ENCODE results near the gene ATXN7L2.
A peak's percentile ranks its signal among the peaks of the same experiment; 100 is the strongest.
"Not testable (repeated sequence)": the region's sequence is repeated elsewhere in the genome, so short reads cannot be mapped to it uniquely, and the experiment has no call there.

Gene ATXN7L2, protein sequence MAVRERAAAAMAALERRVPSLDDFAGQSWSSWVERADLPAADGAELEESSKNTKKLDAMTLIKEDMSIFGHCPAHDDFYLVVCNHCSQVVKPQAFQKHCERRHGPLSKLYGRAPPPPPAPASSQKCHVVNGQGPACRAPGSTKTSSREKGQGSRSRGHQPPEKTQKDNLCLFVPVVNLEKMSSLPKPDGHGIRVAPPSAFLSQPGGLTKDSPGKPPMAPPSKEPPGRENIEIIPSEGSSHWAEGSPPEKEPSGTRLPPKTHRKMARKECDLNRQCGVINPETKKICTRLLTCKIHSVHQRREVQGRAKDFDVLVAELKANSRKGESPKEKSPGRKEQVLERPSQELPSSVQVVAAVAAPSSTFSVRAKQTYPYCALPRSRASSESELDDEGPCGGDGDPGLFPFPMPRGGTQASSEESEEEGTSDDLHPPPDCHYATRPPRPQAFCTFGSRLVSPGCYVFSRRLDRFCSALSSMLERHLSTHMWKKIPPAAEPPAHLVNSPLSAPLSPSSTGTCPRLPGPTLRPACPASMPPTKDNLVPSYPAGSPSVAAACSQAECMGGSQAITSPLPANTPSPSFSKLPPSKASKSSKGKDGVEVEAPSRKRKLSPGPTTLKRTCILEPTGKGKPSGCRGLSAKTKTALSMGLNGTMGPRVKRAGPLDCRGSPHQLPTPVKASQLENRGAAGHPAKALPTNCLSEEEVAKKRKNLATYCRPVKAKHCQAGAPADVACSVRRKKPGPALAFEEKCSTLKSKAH

DNA sequence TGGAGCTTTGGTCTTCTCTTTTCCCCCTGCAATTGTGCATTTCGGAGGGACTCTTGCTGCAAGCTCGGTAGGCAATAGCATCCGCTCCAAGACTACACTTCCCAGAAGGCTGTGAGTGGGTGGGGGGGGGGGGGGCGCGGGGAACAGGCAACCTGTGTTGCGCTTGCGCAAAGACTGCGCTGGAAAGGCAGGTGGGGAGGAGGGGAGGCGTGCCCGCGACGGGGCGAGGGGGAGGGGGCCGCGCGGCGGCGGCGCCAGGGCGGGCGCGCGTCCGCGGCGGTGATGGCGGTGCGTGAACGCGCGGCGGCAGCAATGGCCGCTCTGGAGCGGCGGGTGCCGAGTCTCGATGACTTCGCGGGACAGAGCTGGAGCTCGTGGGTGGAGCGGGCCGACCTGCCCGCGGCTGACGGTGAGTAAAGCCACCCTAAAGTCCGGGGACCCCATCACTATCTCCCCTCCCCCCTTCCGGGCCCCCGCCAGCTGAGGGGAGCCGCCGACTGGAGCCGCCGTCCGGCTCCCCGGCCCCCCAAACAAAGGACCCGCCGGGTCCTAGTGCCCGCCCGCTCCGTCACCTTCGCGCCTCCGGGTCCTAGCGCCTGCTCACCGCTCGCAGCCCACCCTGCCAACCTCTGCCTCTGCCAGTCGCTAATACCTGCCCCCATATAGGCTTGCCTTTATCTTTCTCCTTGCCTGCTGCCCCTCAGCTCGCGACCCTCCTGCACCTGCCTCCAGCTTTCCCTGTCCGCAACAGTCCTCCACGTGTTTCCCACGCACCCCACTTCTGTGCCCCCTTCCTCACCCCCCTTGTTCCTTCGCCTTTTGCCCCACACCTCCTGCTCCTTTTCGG, at the start of gene ATXN7L2:
Gene ATXN7L2 (plus strand): TSS at position 234 of the 847 bp plus-strand sequence. CDS start 49 bp downstream, at position 283.
- peak; percentile 91 for DNase-seq (ENCODE audit: low spot score)

GRCh38 chr1:109434484-109434883, 49.2 kb upstream of the ATXN7L2 start:
- no peak for DNase-seq (ENCODE audit: low spot score)

DNA sequence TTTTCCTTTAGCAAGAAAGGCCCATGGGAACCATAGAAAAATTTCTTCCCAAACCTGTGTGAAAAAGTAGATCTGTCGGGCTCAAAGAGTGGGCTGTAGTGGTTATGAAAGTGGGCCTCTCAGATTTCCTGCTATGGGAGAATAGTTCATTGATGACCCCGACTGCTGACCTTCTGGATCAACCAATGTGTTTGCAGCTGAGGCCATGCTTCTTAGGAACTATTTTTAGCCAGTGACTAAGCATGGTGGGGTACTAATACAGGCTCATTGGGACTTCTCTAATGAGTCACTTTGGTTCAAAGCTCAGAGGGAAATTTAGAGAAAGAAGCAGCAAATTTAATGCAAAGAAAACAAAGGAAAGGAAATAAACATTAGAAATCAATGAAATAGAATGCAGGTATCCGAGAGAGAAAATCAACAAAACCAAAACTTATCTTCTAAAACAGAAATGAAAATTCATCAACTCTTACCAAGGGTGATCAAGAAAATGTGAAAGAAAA, 44.9 kb upstream of the ATXN7L2 start:
- DNase-seq (ENCODE audit: low spot score) = no peak

GRCh38 chr1:109441069-109441468, 42.6 kb upstream of the ATXN7L2 start:
- no peak for DNase-seq (ENCODE audit: low spot score)

GRCh38 chr1:109443476-109443875, 40.2 kb upstream of the ATXN7L2 start:
- DNase-seq (ENCODE audit: low spot score) = no peak

- DNase-seq (ENCODE audit: low spot score) = no peak
Observed at GRCh38 chr1:109444346-109444745, 39.4 kb upstream of the ATXN7L2 start.

DNA sequence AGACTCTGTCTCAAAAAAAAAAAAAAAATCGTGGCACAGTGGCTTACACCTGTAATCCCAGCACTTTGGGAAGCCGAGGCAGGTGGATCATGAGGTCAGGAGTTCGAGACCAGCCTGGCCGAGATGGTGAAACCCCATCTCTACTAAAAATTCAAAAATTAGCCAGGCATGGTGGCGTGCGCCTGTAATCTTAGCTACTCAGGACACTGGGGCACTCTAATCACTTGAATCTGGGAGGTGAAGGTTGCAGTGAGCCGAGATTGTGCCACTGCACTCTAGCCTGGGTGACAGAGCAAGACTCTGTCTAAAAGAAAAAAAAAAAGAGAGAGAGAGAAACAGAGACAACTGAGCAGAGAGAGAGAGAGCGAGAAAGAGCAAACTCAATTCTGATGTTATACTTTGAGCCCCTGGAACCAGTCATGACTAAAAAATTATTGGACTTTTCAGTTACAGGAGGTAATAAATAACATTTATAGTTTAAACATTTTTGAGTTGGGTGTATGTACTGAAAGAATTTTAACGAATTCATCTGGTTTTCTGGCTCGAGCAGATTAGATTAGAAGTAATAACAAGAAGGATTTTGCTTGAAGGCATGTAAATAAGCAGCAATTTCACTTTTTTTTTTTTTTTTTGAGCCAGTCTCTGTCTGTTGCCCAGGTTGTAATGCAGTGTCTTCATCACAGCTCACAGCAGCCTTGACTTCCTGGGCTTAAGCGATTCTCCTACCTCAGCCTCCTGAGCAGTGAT, 37.6 kb upstream of the ATXN7L2 start:
- DNase-seq (ENCODE audit: low spot score) = not testable (repeated sequence)

DNA sequence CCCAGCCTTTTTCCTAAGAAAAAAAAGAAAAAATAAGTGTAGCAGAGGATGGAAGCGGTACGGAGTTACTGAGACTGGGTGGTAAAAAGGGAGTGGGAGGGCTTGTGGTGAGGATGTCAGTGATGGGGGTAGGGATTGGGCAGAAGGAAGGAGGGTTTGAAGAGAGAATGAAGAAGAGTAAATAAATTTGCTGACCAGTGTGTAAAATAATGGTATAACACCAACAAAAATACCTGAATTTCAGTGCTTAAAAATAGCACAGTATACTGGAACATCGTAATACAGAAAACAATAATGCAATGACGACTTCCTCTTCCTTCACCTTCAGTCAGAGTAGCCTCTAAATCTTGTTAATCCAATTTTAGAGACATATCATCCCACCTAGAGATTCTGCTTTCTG, 36.2 kb upstream of the ATXN7L2 start:
- DNase-seq (ENCODE audit: low spot score) = no peak

DNA sequence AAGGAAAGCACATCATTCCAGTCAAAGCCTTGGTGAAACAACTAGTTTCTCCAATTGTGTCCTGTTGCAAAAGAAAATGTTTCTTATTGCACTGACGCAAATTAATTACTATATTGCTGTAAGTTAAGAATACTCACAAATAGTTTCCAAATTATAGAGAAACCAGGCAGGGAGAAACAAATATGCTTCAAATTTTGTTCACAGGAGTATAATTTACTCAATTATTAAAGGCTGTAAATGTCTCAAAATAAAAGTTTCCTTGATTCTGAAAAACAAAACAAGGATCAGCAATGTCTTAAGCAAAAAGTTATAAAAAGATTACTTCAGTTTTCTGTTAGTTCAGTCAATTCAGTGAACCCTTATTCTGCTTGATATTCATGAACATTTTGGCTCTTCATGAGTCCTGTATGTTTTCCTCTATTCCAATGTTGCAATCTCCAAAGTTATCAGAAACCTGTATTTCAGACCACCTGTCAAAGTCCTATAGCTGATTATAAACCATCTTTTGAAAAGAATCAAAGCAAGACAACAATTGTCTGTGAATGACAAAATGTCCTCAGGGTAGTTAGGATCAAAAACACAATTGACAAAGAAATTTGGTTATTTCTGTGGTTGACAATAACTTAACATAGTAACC, 29.1 kb upstream of the ATXN7L2 start:
- DNase-seq (ENCODE audit: low spot score) = no peak

DNA sequence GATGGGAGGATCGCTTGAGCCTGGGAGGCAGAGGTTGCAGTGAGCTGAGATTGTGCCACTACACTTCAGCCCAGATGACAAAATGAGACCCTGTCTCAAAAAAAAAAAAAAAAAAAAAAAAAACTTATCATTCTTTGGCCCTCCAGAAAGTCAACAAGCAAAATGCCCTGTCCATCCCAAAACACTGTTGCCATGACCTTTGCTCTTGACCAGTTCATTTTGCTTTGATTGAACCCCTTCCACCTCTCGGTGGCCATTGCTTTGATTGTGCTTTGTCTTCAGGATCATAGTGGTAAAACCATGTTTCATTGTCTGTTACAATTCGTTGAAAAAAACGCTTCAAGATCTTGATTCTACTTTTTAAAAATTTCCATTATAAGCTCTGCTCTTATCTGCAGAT, 25.9 kb upstream of the ATXN7L2 start:
- DNase-seq (ENCODE audit: low spot score) = no peak

- no peak for DNase-seq (ENCODE audit: low spot score)
Observed at GRCh38 chr1:109466125-109466451, 17.6 kb upstream of the ATXN7L2 start.

DNA sequence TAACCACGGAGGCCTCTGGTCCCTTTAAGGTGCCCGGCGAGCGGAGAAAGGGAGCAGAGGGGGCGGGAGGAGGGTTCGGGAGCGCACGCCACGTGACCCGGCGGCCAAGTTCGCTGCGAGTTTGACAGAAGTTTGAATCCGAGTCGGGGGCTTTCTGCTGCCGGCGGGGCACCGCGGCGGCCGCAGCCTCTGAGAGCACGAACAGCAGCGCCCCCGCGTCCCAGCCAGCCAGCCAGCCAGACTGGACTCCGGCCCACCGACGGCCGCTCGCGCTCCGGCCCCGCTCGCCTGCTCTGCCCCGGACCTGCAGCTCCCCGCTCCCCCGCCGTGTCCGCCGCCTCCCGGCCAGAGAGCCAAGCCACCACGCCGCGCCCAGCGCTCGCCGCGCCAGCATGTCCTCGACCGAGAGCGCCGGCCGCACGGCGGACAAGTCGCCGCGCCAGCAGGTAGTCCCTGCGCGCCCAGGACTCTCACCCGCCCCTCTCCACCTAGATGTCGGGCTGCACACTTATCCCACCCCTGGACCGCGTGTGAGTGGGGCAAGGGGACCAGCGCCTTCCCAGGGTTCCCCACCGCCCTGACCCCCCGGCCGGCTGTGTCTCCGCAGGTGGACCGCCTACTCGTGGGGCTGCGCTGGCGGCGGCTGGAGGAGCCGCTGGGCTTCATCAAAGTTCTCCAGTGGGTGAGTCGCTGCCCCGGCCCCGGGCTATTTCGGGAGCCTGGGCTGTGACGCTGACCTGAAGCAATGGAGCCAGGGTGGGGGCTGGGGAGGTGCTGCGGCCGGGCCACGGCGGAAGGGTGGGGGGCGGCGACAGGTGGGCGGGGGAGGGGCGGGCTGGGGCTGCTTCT, 17.0 kb upstream of the ATXN7L2 start, which contains the start of gene SYPL2:
Gene SYPL2 (plus strand): TSS at position 95 of the 849 bp plus-strand sequence. CDS start 298 bp downstream, at position 393.
- no peak for DNase-seq (ENCODE audit: low spot score)

GRCh38 chr1:109467301-109467777, 16.4 kb upstream of the ATXN7L2 start:
- no peak for DNase-seq (ENCODE audit: low spot score)

- DNase-seq (ENCODE audit: low spot score) = no peak
Observed at GRCh38 chr1:109468061-109468460, 15.6 kb upstream of the ATXN7L2 start.

GRCh38 chr1:109468903-109469302, 14.8 kb upstream of the ATXN7L2 start:
- no peak for DNase-seq (ENCODE audit: low spot score)

DNA sequence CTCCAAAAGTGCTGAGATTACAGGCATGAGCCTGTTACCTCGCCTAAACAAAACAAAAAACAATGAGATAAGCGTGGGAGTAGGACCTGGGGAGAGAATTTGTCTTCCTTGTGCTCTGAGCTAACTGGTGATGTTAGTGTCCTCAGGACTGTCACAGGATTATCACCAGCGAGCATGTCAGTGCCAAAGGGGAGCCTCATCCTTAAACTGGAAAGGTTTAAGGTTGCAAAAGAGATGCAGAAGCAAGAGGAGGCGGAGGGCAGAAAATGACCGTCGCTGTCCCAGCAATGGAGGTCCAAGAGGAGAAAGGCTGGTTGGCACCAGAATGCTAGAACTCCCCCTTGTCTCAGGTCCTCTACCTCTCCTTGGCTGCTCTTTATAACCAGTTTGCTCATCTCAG, 13.5 kb upstream of the ATXN7L2 start:
- DNase-seq (ENCODE audit: low spot score) = no peak

- no peak for DNase-seq (ENCODE audit: low spot score)
Observed at GRCh38 chr1:109472779-109473178, 10.9 kb upstream of the ATXN7L2 start.

DNA sequence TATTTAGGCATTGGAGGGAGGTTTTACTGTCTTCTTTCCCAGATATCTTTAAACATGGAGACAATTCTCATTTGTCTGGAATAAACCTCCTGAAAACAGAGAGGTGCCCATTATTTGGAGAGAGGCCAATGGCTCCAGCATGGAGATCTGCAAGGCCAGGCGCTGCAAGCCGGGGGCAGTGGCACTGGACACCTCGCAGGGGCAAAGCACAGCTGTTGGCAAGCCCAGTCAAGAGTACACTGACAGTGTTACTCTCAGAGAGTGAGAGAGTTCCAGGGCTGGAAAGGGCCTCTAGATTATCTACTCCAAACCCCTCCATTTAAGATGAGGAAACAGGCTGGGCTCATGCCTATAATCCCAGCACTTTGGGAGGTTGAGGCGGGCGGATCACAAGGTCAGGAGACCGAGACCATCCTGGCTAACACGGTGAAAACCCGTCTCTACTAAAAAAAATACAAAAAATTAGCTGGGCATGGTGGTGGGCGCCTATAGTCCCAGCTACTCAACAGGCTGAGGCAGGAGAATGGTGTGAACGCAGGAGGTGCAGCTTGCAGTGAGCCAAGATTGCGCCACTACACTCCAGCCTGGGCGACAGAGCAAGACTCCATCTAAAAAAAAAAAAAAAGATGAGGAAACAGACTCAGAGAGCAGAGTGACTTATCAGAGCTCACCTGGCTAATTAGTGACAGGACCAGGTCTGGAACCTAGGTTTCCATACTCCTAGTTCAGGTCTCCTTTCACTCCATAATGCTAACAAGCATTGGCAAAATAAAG, 10.2 kb upstream of the ATXN7L2 start:
- not testable (repeated sequence) for DNase-seq (ENCODE audit: low spot score)

DNA sequence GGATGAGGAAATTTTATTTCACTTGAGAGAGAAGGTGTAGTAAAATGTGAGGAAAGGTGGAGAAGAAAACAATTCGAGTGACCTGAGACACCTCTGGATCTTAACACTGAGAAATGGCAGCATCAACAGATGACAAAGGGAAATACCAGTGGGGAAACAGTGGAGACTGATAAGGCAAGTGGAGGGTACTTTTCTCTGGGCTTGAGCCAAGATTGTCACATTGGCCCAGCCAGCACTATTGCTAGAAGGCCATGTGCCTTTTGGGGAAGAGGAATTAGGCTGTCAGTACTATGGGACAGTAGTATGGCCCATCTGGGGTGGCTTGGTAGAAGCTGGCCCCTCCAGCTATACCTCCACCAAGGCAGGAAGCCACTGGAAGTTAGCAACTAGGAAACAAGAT, 9.0 kb upstream of the ATXN7L2 start:
- DNase-seq (ENCODE audit: low spot score) = no peak
